ENCODE results near the gene PCDH15.

Gene PCDH15

DNA sequence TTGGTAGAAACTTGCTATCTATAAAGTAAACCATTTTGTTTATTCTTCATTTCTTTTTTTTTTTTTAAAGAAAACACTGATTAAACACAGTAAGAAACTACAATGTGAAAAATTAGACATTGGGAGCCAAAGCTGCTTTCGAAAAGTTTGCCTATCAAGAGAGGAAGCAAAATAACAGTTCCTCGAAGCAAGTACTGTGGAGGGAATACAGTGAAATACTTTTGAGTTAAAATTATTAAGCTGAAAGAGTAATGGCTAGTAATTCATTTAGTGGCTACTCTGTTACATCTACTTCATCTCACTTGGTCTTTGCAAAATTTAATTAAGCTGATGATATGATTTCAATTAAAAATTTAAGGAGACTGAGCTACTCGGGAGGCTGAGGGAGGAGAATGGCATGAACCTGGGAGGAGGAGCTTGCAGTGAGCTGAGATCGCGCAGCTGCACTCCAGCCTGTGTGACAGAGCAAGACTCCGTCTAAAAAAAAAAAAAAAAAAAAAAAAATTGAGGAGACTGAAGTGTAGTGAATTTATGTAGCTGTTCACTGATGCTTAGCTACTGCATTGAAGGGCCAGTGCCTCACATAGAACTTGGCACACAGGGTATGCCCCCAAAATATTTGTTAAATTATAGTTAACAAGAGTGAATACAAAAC lies 1046.3 kb downstream of the PCDH15 start:
- H3K36me3 ChIP-seq (ENCODE audit: low read length) = no peaks in the 10 kb centered on the region
- no peaks in the 10 kb centered on the region for H3F3A ChIP-seq (ENCODE audit: insufficient read depth)
- H3K9me2 ChIP-seq (replicated peaks; ENCODE audit: insufficient read depth, low read length) = no peaks in the 10 kb centered on the region
- no peak overlapping the region for H2AFZ ChIP-seq (ENCODE audit: low read depth, low read length, severe bottlenecking)
- TF ChIP-seq EZH2phosphoT487 (conservative IDR thresholded peaks at IDR 0.05; ENCODE audit: low read length) = no peak
- TF ChIP-seq, protein P1, sequence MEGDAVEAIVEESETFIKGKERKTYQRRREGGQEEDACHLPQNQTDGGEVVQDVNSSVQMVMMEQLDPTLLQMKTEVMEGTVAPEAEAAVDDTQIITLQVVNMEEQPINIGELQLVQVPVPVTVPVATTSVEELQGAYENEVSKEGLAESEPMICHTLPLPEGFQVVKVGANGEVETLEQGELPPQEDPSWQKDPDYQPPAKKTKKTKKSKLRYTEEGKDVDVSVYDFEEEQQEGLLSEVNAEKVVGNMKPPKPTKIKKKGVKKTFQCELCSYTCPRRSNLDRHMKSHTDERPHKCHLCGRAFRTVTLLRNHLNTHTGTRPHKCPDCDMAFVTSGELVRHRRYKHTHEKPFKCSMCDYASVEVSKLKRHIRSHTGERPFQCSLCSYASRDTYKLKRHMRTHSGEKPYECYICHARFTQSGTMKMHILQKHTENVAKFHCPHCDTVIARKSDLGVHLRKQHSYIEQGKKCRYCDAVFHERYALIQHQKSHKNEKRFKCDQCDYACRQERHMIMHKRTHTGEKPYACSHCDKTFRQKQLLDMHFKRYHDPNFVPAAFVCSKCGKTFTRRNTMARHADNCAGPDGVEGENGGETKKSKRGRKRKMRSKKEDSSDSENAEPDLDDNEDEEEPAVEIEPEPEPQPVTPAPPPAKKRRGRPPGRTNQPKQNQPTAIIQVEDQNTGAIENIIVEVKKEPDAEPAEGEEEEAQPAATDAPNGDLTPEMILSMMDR (IDR thresholded peaks at IDR 0.05; ENCODE audit: insufficient read depth, low read length, poor library complexity, severe bottlenecking) = no peak
- H4K20me1 ChIP-seq (ENCODE audit: low read depth, low read length) = no peaks in the 10 kb centered on the region; the same call in 1 of the 2 replicates
- no peak overlapping the region for H3K4me2 ChIP-seq (ENCODE audit: low read depth, low read length, poor library complexity, severe bottlenecking)
- H3K27me3 ChIP-seq (ENCODE audit: low read length) = no peaks in the 10 kb centered on the region
- H3K4me3 ChIP-seq (ENCODE audit: insufficient read depth, low read length, poor library complexity, severe bottlenecking) = no peak overlapping the region
- H3K79me2 ChIP-seq (ENCODE audit: insufficient read depth, low read length) = no peaks in the 10 kb centered on the region
- no peak overlapping the region for H3K27ac ChIP-seq (ENCODE audit: low read depth, low read length)
- H3K9ac ChIP-seq (ENCODE audit: low read length) = no peak overlapping the region
- H3K9me3 ChIP-seq (ENCODE audit: insufficient read depth, low read length) = no peaks in the 10 kb centered on the region
